H9 (cell line): Measurements from ENCODE around the gene LRP1B. TPM values are rescaled to one million over a fixed set of nuclear protein-coding genes. Genes with fewer than 3 reads are reported as not detected.

Experiments used
- DNase-seq: peaks from one replicate; pipeline ENCODE4 v3.0.0-alpha.2; 2017
- H2AFZ ChIP-seq: one replicate; pipeline ENCODE4 v1.6.1; 2013; ENCODE audit warnings: mild to moderate bottlenecking, low read length, control low read depth, moderate library complexity
- H2AK5ac ChIP-seq: 2 replicates; pipeline ENCODE4 v1.6.1; 2013; ENCODE audit warnings: low read length, control low read depth, mixed read lengths; ENCODE audit not compliant: insufficient read length
- H2BK120ac ChIP-seq: one replicate; pipeline ENCODE4 v1.6.1; 2013; ENCODE audit warnings: low read depth, mild to moderate bottlenecking, low read length, control low read depth, inconsistent platforms; ENCODE audit not compliant: poor library complexity, severe bottlenecking
- H2BK12ac ChIP-seq: 2 replicates; pipeline ENCODE4 v1.6.1; 2013; ENCODE audit warnings: low read length, control low read depth, mixed read lengths, low read depth; ENCODE audit not compliant: insufficient read length
- H2BK15ac ChIP-seq: 2 replicates; pipeline ENCODE4 v1.6.1; 2013; ENCODE audit warnings: low read depth, low read length, control low read depth
- H2BK20ac ChIP-seq: one replicate; pipeline ENCODE4 v1.6.1; 2013; ENCODE audit warnings: low read depth, mild to moderate bottlenecking, low read length, control low read depth, inconsistent platforms; ENCODE audit not compliant: poor library complexity, severe bottlenecking
- H2BK5ac ChIP-seq: 2 replicates; pipeline ENCODE4 v1.6.1; 2013; ENCODE audit warnings: low read length, control low read depth, mixed read lengths; ENCODE audit not compliant: insufficient read length
- H3K14ac ChIP-seq: 2 replicates; pipeline ENCODE4 v1.6.1; 2013; ENCODE audit warnings: low read length, control low read depth; ENCODE audit not compliant: insufficient read depth
- H3K18ac ChIP-seq: 2 replicates; pipeline ENCODE4 v1.6.1; 2013; ENCODE audit warnings: low read depth, mild to moderate bottlenecking, mixed read lengths, low read length, control low read depth; ENCODE audit not compliant: insufficient read length
- H3K23ac ChIP-seq: 2 replicates; pipeline ENCODE4 v1.6.1; 2013; ENCODE audit warnings: low read length, control low read depth, mixed read lengths, low read depth; ENCODE audit not compliant: insufficient read length
- H3K23me2 ChIP-seq: 2 replicates; pipeline ENCODE4 v1.6.1; 2013; ENCODE audit warnings: low read depth, mild to moderate bottlenecking, mixed read lengths, low read length, control low read depth; ENCODE audit not compliant: insufficient read length, poor library complexity, severe bottlenecking
- H3K27ac ChIP-seq: 2 replicates; pipeline ENCODE4 v1.5.1; 2013; ENCODE audit warnings: low read length, control low read depth, mixed read lengths, low read depth; ENCODE audit not compliant: insufficient read length
- H3K27me3 ChIP-seq: 2 replicates; pipeline ENCODE4 v1.6.1; 2013; ENCODE audit warnings: low read length, control low read depth, inconsistent platforms; ENCODE audit not compliant: insufficient read depth
- H3K4ac ChIP-seq: 2 replicates; pipeline ENCODE4 v1.6.1; 2013; ENCODE audit warnings: low read depth, mild to moderate bottlenecking, control low read depth, inconsistent platforms, low read length, moderate library complexity
- H3K4me1 ChIP-seq: 2 replicates; pipeline ENCODE4 v1.6.1; 2013; ENCODE audit warnings: low read length, control low read depth, inconsistent platforms; ENCODE audit not compliant: insufficient read depth
- H3K4me2 ChIP-seq: 2 replicates; pipeline ENCODE4 v1.6.1; 2013; ENCODE audit warnings: low read length, control low read depth, mixed read lengths; ENCODE audit not compliant: insufficient read length, insufficient read depth
- H3K56ac ChIP-seq: 2 replicates; pipeline ENCODE4 v1.6.1; 2013; ENCODE audit warnings: low read depth, mild to moderate bottlenecking, mixed read lengths, low read length, control low read depth; ENCODE audit not compliant: insufficient read length
- H3K79me1 ChIP-seq: 2 replicates; pipeline ENCODE4 v1.6.1; 2013; ENCODE audit warnings: low read depth, mild to moderate bottlenecking, moderate library complexity, low read length, control low read depth, inconsistent platforms; ENCODE audit not compliant: insufficient read depth, poor library complexity, severe bottlenecking
- H3K79me2 ChIP-seq: 2 replicates; pipeline ENCODE4 v1.6.1; 2013; ENCODE audit warnings: low read length, control low read depth, inconsistent platforms; ENCODE audit not compliant: insufficient read depth
- H3K9ac ChIP-seq: 2 replicates; pipeline ENCODE4 v1.6.1; 2013; ENCODE audit warnings: low read length, control low read depth, mixed read lengths; ENCODE audit not compliant: insufficient read length; ENCODE audit errors: extremely low read depth
- H3K9me3 ChIP-seq: one replicate; pipeline ENCODE4 v1.6.1; 2013; ENCODE audit warnings: low read depth, low read length, inconsistent platforms; ENCODE audit not compliant: control insufficient read depth
- H3T11ph ChIP-seq: one replicate; pipeline ENCODE4 v1.6.1; 2013; ENCODE audit warnings: mild to moderate bottlenecking, low read length, control low read depth, inconsistent platforms
- H4K20me1 ChIP-seq: one replicate; pipeline ENCODE4 v1.6.1; 2013; ENCODE audit not compliant: control insufficient read depth, insufficient read length, insufficient read depth
- H4K5ac ChIP-seq: 2 replicates; pipeline ENCODE4 v1.6.1; 2013; ENCODE audit warnings: low read depth, mild to moderate bottlenecking, mixed read lengths, low read length, control low read depth; ENCODE audit not compliant: insufficient read length
- H4K8ac ChIP-seq: replicated peaks from 2 replicates; pipeline ENCODE4 v1.6.1; 2013; ENCODE audit warnings: low read length, control low read depth, mixed read lengths, low read depth; ENCODE audit not compliant: insufficient read length
- H4K91ac ChIP-seq: 2 replicates; pipeline ENCODE4 v1.6.1; 2013; ENCODE audit warnings: low read depth, mild to moderate bottlenecking, moderate library complexity, mixed read lengths, low read length, control low read depth; ENCODE audit not compliant: insufficient read length
- H3K27ac Mint-ChIP-seq, 3 experiments: 2 replicates in 2 of 3; 3 replicates in 1 of 3; pipeline ENCODE4 v1.8.0; 2020 to 2021; ENCODE audit warnings: mixed read lengths in 3 of 3, mild to moderate bottlenecking in 1 of 3, moderate library complexity in 1 of 3
- H3K27me3 Mint-ChIP-seq: 2 replicates; pipeline ENCODE4 v1.8.0; 2021; ENCODE audit warnings: low read depth, mild to moderate bottlenecking, moderate library complexity, mixed read lengths
- H3K36me3 Mint-ChIP-seq, 3 experiments: 2 replicates in 2 of 3; 3 replicates in 1 of 3; pipeline ENCODE4 v1.8.0; 2020 to 2021; ENCODE audit warnings: low read depth in 3 of 3, mixed read lengths in 3 of 3; ENCODE audit not compliant: insufficient read depth in 1 of 3
- H3K4me1 Mint-ChIP-seq, 2 experiments: 2 replicates each; pipeline ENCODE4 v1.8.0; 2020; ENCODE audit warnings: mixed read lengths in 2 of 2
- H3K4me3 Mint-ChIP-seq, 2 experiments: 2 replicates in 1 of 2; 3 replicates in 1 of 2; pipeline ENCODE4 v1.8.0; 2020 to 2021; ENCODE audit warnings: mild to moderate bottlenecking in 2 of 2, mixed read lengths in 2 of 2, moderate library complexity in 1 of 2
- H3K9me3 Mint-ChIP-seq, 2 experiments: 2 replicates in 1 of 2; 3 replicates in 1 of 2; pipeline ENCODE4 v1.8.0; 2020; ENCODE audit warnings: mild to moderate bottlenecking in 2 of 2, mixed read lengths in 2 of 2, moderate library complexity in 1 of 2
- WGBS: extraction: QIAGEN DNeasy Blood & Tissue Kit; methylation state at CpG from one replicate; pipeline ENCODE4 v1.1.7; 2013; ENCODE audit warnings: missing lambda C conversion rate, low lambda C conversion rate, mixed read lengths; ENCODE audit not compliant: insufficient read length; ENCODE audit errors: extremely low coverage; 5-methylcytosine and 5-hydroxymethylcytosine counted together
- total RNA-seq: library from RNA; stranded (reverse); gene quantifications from 2 replicates; pipeline ENCODE4 v1.2.1, GENCODE V29; 2021
- TF ChIP-seq, protein P1 (sequence below): fragments of 200-600 bp; sonication (generic); conservative IDR thresholded peaks from 3 replicates; pipeline ENCODE4 v1.8.0; 2021; ENCODE audit warnings: antibody characterized with exemption, mild to moderate bottlenecking

LRP1B gene
- total RNA-seq, 1 experiment from 2014 or later, result not detected

GRCh38 chr2:140509765-140510164 is 1621.1 kb downstream of the LRP1B start:
- Histone ChIP-seq H3T11ph (no peak overlapping the region), H3K4me1 (no peaks in the 10 kb centered on the region), H2BK12ac (no peak overlapping the region), H3K79me1 (no peaks in the 10 kb centered on the region), H2BK20ac (no peak overlapping the region), H3K9ac (no peak overlapping the region), H3K56ac (no peak overlapping the region), H2AK5ac (no peak overlapping the region), H4K5ac (no peak overlapping the region), H3K4me2 (no peak overlapping the region), H3K9me3 (no peaks in the 10 kb centered on the region), H3K27ac (no peak overlapping the region), H2BK120ac (no peak overlapping the region), H3K4ac (no peak overlapping the region), H2AFZ (no peak overlapping the region), H4K91ac (no peak overlapping the region), H3K14ac (no peak overlapping the region), H3K23me2 (no peaks in the 10 kb centered on the region), H3K23ac (no peak overlapping the region), H4K20me1 (no peaks in the 10 kb centered on the region), H3K79me2 (no peaks in the 10 kb centered on the region), H2BK5ac (no peak overlapping the region), H3K18ac (no peak overlapping the region), H4K8ac (no peak overlapping the region), H3K27me3 (no peaks in the 10 kb centered on the region), H2BK15ac (no peak overlapping the region)
- no peak for DNase-seq
- WGBS, result no CpG with 5 or more reads among the region's 6 CpGs
- no peaks in the 10 kb centered on the region for H3K36me3 Mint-ChIP-seq
- H3K4me1 Mint-ChIP-seq, result no peaks in the 10 kb centered on the region
- H3K27ac Mint-ChIP-seq, result no peak overlapping the region
- H3K4me3 Mint-ChIP-seq, result no peak overlapping the region
- no peaks in the 10 kb centered on the region; a peak in 1 of 5 replicates for H3K9me3 Mint-ChIP-seq
- TF ChIP-seq, protein P1, sequence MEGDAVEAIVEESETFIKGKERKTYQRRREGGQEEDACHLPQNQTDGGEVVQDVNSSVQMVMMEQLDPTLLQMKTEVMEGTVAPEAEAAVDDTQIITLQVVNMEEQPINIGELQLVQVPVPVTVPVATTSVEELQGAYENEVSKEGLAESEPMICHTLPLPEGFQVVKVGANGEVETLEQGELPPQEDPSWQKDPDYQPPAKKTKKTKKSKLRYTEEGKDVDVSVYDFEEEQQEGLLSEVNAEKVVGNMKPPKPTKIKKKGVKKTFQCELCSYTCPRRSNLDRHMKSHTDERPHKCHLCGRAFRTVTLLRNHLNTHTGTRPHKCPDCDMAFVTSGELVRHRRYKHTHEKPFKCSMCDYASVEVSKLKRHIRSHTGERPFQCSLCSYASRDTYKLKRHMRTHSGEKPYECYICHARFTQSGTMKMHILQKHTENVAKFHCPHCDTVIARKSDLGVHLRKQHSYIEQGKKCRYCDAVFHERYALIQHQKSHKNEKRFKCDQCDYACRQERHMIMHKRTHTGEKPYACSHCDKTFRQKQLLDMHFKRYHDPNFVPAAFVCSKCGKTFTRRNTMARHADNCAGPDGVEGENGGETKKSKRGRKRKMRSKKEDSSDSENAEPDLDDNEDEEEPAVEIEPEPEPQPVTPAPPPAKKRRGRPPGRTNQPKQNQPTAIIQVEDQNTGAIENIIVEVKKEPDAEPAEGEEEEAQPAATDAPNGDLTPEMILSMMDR, result no peak
- H3K27me3 Mint-ChIP-seq, result no peaks in the 10 kb centered on the region
